ENCODE data around the gene MKKS. TPM values are rescaled to one million over a fixed set of nuclear protein-coding genes. Genes with fewer than 3 reads are reported as not detected.
A peak's percentile ranks its signal among the peaks of the same experiment; 100 is the strongest.

The MKKS gene
- polyA plus RNA-seq, 6 donors from 2014 or later: 8.9 to 27.3 (median 19.7) TPM

DNA sequence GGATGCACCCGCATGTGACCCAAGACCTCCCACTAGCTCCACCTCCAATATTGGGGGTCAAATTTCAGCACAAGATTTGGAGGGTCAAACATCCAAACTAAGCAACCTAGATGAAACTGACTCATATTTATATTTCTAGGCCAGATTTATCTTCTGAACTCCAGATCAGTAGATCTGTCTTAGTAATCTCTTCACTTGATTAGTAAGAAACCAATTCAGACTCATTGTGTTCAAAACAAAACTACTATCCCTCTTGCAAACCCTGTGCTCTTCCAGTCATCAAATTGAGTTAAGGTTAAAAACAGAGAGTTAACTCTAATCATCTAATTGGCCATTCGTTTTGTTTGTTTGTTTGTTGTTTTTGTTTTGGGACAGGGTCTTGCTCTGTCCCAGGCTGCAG lies 43.3 kb downstream of the MKKS start:
- Mint-ChIP-seq H3K9me3 (peaks cover 0 to 1% (median 0%) of the 10 kb centered on the region in 7 donors), H3K27me3 (peaks cover 5 to 25% (median 15%) of the 10 kb centered on the region in 3 donors), H3K27ac (no peak overlapping the region), H3K36me3 (no peaks in the 10 kb centered on the region), H3K4me3 (no peak overlapping the region), H3K4me1 (no peaks in the 10 kb centered on the region)
- ATAC-seq (ENCODE audit: low read depth in 2 of 2) (no peak), DNase-seq (no peak)

DNA sequence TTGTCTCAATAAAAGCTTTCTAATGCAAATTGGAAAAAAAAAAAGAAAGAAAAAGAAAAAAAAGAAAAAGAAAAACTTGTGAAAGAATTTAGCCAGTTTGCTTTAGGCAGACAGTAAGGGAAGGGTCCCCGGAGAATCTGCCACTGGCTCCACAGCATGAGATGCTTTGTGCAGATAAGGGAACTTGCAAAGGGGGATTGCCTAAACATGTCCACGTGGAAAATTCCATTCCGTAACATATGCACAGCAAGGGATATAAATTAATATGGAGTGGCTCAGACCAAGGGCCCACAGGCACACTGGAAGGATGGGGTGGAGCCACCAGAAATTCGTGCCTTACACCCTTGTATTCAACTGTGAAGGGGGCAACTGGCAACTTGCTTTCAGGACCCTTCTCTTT lies 45.4 kb downstream of the MKKS start:
- peaks cover 0 to 1% (median 0%) of the 10 kb centered on the region in 7 donors for H3K9me3 Mint-ChIP-seq
- H3K27me3 Mint-ChIP-seq: peaks cover 5 to 27% (median 15%) of the 10 kb centered on the region in 3 donors
- DNase-seq: no peak
- no peaks in the 10 kb centered on the region for H3K4me1 Mint-ChIP-seq
- ATAC-seq (ENCODE audit: low read depth in 2 of 2): no peak
- no peaks in the 10 kb centered on the region for H3K36me3 Mint-ChIP-seq
- no peak overlapping the region for H3K4me3 Mint-ChIP-seq
- H3K27ac Mint-ChIP-seq: no peak overlapping the region

- no peaks in the 10 kb centered on the region for H3K36me3 Mint-ChIP-seq
- H3K4me3 Mint-ChIP-seq: no peak overlapping the region
- H3K27me3 Mint-ChIP-seq: peaks cover 10 to 36% (median 21%) of the 10 kb centered on the region in 3 donors
- no peaks in the 10 kb centered on the region for H3K4me1 Mint-ChIP-seq
- ATAC-seq (ENCODE audit: low read depth in 2 of 2) (no peak), DNase-seq (no peak)
- H3K9me3 Mint-ChIP-seq: peaks cover 0 to 1% (median 0%) of the 10 kb centered on the region in 7 donors
- no peak overlapping the region for H3K27ac Mint-ChIP-seq
Measured at GRCh38 chr20:10387686-10388085, 46.3 kb downstream of the MKKS start.

GRCh38 chr20:10385850-10386544 lies 48.0 kb downstream of the MKKS start:
- Mint-ChIP-seq H3K9me3 (no peaks in the 10 kb centered on the region), H3K36me3 (no peaks in the 10 kb centered on the region), H3K4me3 (no peak overlapping the region), H3K4me1 (no peaks in the 10 kb centered on the region), H3K27me3 (peaks cover 10 to 25% (median 16%) of the 10 kb centered on the region in 3 donors), H3K27ac (no peak overlapping the region)
- ATAC-seq (ENCODE audit: low read depth in 2 of 2): no peak
- no peak for DNase-seq

DNA sequence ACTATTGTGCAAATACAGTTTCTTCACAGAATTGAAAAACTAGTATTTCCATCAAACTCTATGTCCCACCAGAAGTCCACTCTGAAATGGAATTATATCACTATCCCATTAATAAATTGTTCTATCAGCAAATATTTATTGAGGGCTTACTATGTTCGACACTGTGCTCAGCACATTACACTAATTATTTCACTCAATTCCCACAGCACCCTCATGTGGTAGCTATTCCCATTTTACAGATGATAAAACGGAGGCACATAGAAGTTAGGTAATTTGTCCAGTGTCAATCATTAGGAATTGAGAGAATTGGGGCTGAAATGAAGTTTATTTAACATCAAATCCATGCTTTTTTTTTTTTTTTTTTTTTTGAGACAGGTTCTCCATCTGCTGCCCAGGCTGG lies 52.5 kb downstream of the MKKS start:
- H3K4me1 Mint-ChIP-seq: no peaks in the 10 kb centered on the region

GRCh38 chr20:10379761-10380160 lies 54.3 kb downstream of the MKKS start:
- Mint-ChIP-seq H3K36me3 (peaks cover 0 to 8% of the 10 kb centered on the region in 2 donors), H3K4me1 (no peaks in the 10 kb centered on the region), H3K4me3 (no peak overlapping the region), H3K27me3 (peaks cover 11 to 26% (median 13%) of the 10 kb centered on the region in 3 donors), H3K27ac (no peak overlapping the region), H3K9me3 (peaks cover 4 to 15% (median 8%) of the 10 kb centered on the region in 7 donors)
- ATAC-seq (ENCODE audit: low read depth in 2 of 2): no peak
- no peak for DNase-seq

More for the DNA sequence above, 52.5 kb downstream of the MKKS start:
- no peak for DNase-seq
- Mint-ChIP-seq H3K36me3 (peaks cover 0 to 3% of the 10 kb centered on the region in 2 donors), H3K4me3 (no peak overlapping the region), H3K9me3 (peaks cover 0 to 3% (median 2%) of the 10 kb centered on the region in 7 donors), H3K27ac (no peak overlapping the region), H3K27me3 (peaks cover 8 to 20% (median 12%) of the 10 kb centered on the region in 3 donors)
- no peak for ATAC-seq (ENCODE audit: low read depth in 2 of 2)

- peak overlapping the region in 1 of 6 donors; percentile 72 for H3K27ac Mint-ChIP-seq
Measured at GRCh38 chr20:10376270-10377075, 57.5 kb downstream of the MKKS start.

GRCh38 chr20:10375191-10375590 lies 58.8 kb downstream of the MKKS start:
- Mint-ChIP-seq H3K27me3 (peaks cover 5 to 25% (median 7%) of the 10 kb centered on the region in 3 donors), H3K4me3 (no peak overlapping the region), H3K36me3 (peaks cover 6 to 8% of the 10 kb centered on the region in 2 donors), H3K4me1 (no peaks in the 10 kb centered on the region), H3K27ac (no peak overlapping the region), H3K9me3 (peaks cover 9 to 15% (median 12%) of the 10 kb centered on the region in 7 donors)
- ATAC-seq (ENCODE audit: low read depth in 2 of 2): no peak
- no peak for DNase-seq

More at GRCh38 chr20:10376270-10377075, 57.5 kb downstream of the MKKS start:
- Mint-ChIP-seq H3K36me3 (peaks cover 6 to 8% of the 10 kb centered on the region in 2 donors), H3K9me3 (peaks cover 9 to 15% (median 12%) of the 10 kb centered on the region in 7 donors), H3K27me3 (peaks cover 5 to 25% (median 7%) of the 10 kb centered on the region in 3 donors), H3K4me3 (no peak overlapping the region), H3K4me1 (no peaks in the 10 kb centered on the region)
- ATAC-seq (ENCODE audit: low read depth in 2 of 2): no peak
- DNase-seq: no peak

- Mint-ChIP-seq H3K4me1 (no peaks in the 10 kb centered on the region), H3K4me3 (no peak overlapping the region), H3K9me3 (peaks cover 9 to 15% (median 11%) of the 10 kb centered on the region in 7 donors), H3K36me3 (peaks cover 6 to 8% of the 10 kb centered on the region in 2 donors), H3K27me3 (peaks cover 5 to 25% (median 7%) of the 10 kb centered on the region in 3 donors), H3K27ac (no peak overlapping the region)
- ATAC-seq (ENCODE audit: low read depth in 2 of 2): no peak
- DNase-seq: no peak
Measured at GRCh38 chr20:10374036-10374435, 60.0 kb downstream of the MKKS start.

- Mint-ChIP-seq H3K9me3 (peaks cover 7 to 14% (median 10%) of the 10 kb centered on the region in 7 donors), H3K27ac (no peak overlapping the region), H3K27me3 (peaks cover 7 to 25% (median 18%) of the 10 kb centered on the region in 3 donors), H3K36me3 (peaks cover 5 to 6% of the 10 kb centered on the region in 2 donors), H3K4me1 (no peaks in the 10 kb centered on the region), H3K4me3 (no peak overlapping the region)
- DNase-seq: no peak
- ATAC-seq (ENCODE audit: low read depth in 2 of 2): no peak
Measured at GRCh38 chr20:10371467-10371866, 62.6 kb downstream of the MKKS start.

- H3K27me3 Mint-ChIP-seq: peaks cover 4 to 19% (median 13%) of the 10 kb centered on the region in 3 donors
- no peak for ATAC-seq (ENCODE audit: low read depth in 2 of 2)
- no peak for DNase-seq
Measured at GRCh38 chr20:10370091-10370887, 63.7 kb downstream of the MKKS start.

DNA sequence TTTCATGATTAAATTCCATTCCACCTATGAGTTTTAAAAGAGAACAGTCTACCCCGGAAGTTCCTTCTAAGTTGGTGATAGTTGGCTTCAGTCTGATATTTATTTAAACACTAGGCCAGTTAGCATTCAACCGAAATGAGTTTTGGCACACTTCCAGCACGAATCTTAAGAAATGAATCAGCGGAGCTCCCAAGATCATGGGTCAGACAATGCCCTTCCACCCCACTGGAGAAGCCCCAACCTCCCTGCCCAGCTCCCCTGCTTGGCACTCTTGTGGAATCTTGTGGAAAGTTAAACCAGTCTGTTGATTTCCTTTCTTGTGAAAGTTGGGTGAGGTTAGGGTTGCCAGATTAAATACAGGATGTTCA lies 64.3 kb downstream of the MKKS start:
- Mint-ChIP-seq H3K36me3 (peaks cover 0 to 6% of the 10 kb centered on the region in 2 donors), H3K27ac (no peak overlapping the region), H3K9me3 (peaks cover 0 to 8% (median 5%) of the 10 kb centered on the region in 7 donors), H3K4me3 (no peak overlapping the region), H3K27me3 (peaks cover 4 to 19% (median 13%) of the 10 kb centered on the region in 3 donors), H3K4me1 (no peaks in the 10 kb centered on the region)
- ATAC-seq (ENCODE audit: low read depth in 2 of 2) (no peak), DNase-seq (no peak)

More at GRCh38 chr20:10370091-10370887, 63.7 kb downstream of the MKKS start:
- no peaks in the 10 kb centered on the region for H3K4me1 Mint-ChIP-seq
- no peak overlapping the region for H3K27ac Mint-ChIP-seq
- peaks cover 0 to 6% of the 10 kb centered on the region in 2 donors for H3K36me3 Mint-ChIP-seq
- H3K4me3 Mint-ChIP-seq: no peak overlapping the region
- H3K9me3 Mint-ChIP-seq: peaks cover 0 to 8% (median 5%) of the 10 kb centered on the region in 7 donors

- Mint-ChIP-seq H3K4me3 (no peak overlapping the region), H3K27me3 (peaks cover 4 to 13% (median 10%) of the 10 kb centered on the region in 3 donors)
- DNase-seq: no peak
Measured at GRCh38 chr20:10368702-10369041, 65.3 kb downstream of the MKKS start.

More at GRCh38 chr20:10368702-10369041, 65.3 kb downstream of the MKKS start:
- Mint-ChIP-seq H3K9me3 (peaks cover 0 to 7% (median 0%) of the 10 kb centered on the region in 7 donors), H3K27ac (no peak overlapping the region), H3K36me3 (peaks cover 0 to 6% of the 10 kb centered on the region in 2 donors), H3K4me1 (no peaks in the 10 kb centered on the region)
- ATAC-seq (ENCODE audit: low read depth in 2 of 2): no peak

All from naive B cell (primary cell).